HuH-7.5 (cell line): ENCODE data around the gene RAI1.

ENCODE experiments used
- DNase-seq: peaks from one replicate; pipeline ENCODE4 v3.0.0; 2011; ENCODE audit warnings: low spot score

RAI1 gene

GRCh38 chr17:17716837-17717523 is 35.7 kb downstream of the RAI1 start:
- peak; percentile 78 for DNase-seq

- DNase-seq, result no peak
These were observed 37.0 kb downstream of the RAI1 start for GRCh38 chr17:17718251-17718650.

- no peak for DNase-seq
These were observed 38.1 kb downstream of the RAI1 start for GRCh38 chr17:17719199-17719940.

- no peak for DNase-seq
These were observed 38.8 kb downstream of the RAI1 start for GRCh38 chr17:17719966-17720543.

- no peak for DNase-seq
These were observed 39.9 kb downstream of the RAI1 start for GRCh38 chr17:17721140-17721668.

GRCh38 chr17:17722081-17722905 is 41.0 kb downstream of the RAI1 start:
- DNase-seq, result no peak

- no peak for DNase-seq
These were observed 41.7 kb downstream of the RAI1 start for GRCh38 chr17:17722906-17723353.

GRCh38 chr17:17723354-17724261 is 42.4 kb downstream of the RAI1 start:
- no peak for DNase-seq

- no peak for DNase-seq
These were observed 43.2 kb downstream of the RAI1 start for GRCh38 chr17:17724307-17725010.

- no peak for DNase-seq
These were observed 43.9 kb downstream of the RAI1 start for GRCh38 chr17:17725011-17725751.

GRCh38 chr17:17725752-17726457 is 44.6 kb downstream of the RAI1 start:
- no peak for DNase-seq

GRCh38 chr17:17726458-17727060 is 45.3 kb downstream of the RAI1 start:
- DNase-seq, result no peak

- no peak for DNase-seq
These were observed 45.9 kb downstream of the RAI1 start for GRCh38 chr17:17727111-17727659.

GRCh38 chr17:17728146-17728545 is 46.9 kb downstream of the RAI1 start:
- DNase-seq, result no peak

GRCh38 chr17:17728550-17729251 is 47.4 kb downstream of the RAI1 start:
- no peak for DNase-seq

GRCh38 chr17:17729620-17730249 is 48.5 kb downstream of the RAI1 start:
- DNase-seq, result peak; percentile 79
